K562 (cell line): ENCODE measurements around the gene MYO1E. TPM values are rescaled to one million over a fixed set of nuclear protein-coding genes. Genes with fewer than 3 reads are reported as not detected.
A peak's percentile ranks its signal among the peaks of the same experiment; 100 is the strongest.

Source experiments
- ADNP ChIP-seq: fragments of 200-800 bp; sonication (Bioruptor generic); IDR thresholded peaks from 2 replicates; pipeline ENCODE4 v1.6.1; 2016; ENCODE audit warnings: missing genetic modification characterization, missing compliant biosample characterization
- CBX8 ChIP-seq: fragments of 200-600 bp; sonication (generic); IDR thresholded peaks from 2 replicates; pipeline ENCODE4 v1.6.1; 2012; ENCODE audit warnings: borderline replicate concordance, mixed run types, low read depth, mild to moderate bottlenecking, moderate library complexity, mixed read lengths, low read length, control low read depth, inconsistent platforms; ENCODE audit not compliant: poor library complexity, severe bottlenecking; ENCODE audit errors: extremely low read depth
- CTBP1 ChIP-seq: fragments of 450-650 bp; IDR thresholded peaks from 2 replicates; pipeline ENCODE4 v1.6.1; 2016; ENCODE audit warnings: borderline replicate concordance
- GATA2 ChIP-seq: sonication (generic); formaldehyde crosslinking; IDR thresholded peaks from 2 replicates; pipeline ENCODE4 v1.4.0; 2020; ENCODE audit warnings: mild to moderate bottlenecking, missing genetic modification reagents
- L3MBTL2 ChIP-seq: fragments of 450-650 bp; IDR thresholded peaks from 2 replicates; pipeline ENCODE4 v1.6.1; 2016; ENCODE audit warnings: mild to moderate bottlenecking, moderate library complexity
- OTX1 ChIP-seq: fragments of 450-650 bp; formaldehyde crosslinking; IDR thresholded peaks from 2 replicates; pipeline ENCODE4 v1.4.0; 2022; ENCODE audit warnings: mild to moderate bottlenecking
- SIRT6 ChIP-seq: IDR thresholded peaks from one replicate; pipeline ENCODE4 v1.6.1; 2012; ENCODE audit warnings: low read depth, mild to moderate bottlenecking, control low read depth, inconsistent platforms, low read length, moderate library complexity
- SMAD4 ChIP-seq: fragments of 250-450 bp; sonication (Bioruptor Pico); conservative IDR thresholded peaks from 2 replicates; pipeline ENCODE4 v1.8.0; 2021; ENCODE audit warnings: inconsistent platforms, mild to moderate bottlenecking, moderate library complexity
- SRF ChIP-seq, 2 experiments: fragments of 250-450, 450-650 bp in 1 of 2; sonication (Bioruptor Pico) in 1 of 2; sonication (generic) in 1 of 2; formaldehyde crosslinking; IDR thresholded peaks; 2 replicates each; pipeline versions ENCODE4 v1.5.0 to v1.5.1; 2020 to 2022; ENCODE audit warnings: mild to moderate bottlenecking in 1 of 2, missing genetic modification reagents in 1 of 2
- SRSF7 ChIP-seq: fragments of 200-400 bp; formaldehyde crosslinking; optimal IDR thresholded peaks from 2 replicates; pipeline ENCODE3; 2017; ENCODE audit warnings: mild to moderate bottlenecking, low read depth, low read length
- TBP ChIP-seq: optimal IDR thresholded peaks from 2 replicates; pipeline ENCODE3; 2011; ENCODE audit warnings: low read depth, low read length, improper control_type of control experiment
- THAP12 ChIP-seq: fragments of 250-450 bp; sonication (Bioruptor Pico); IDR thresholded peaks from 2 replicates; pipeline ENCODE4 v1.9.0; 2021; ENCODE audit warnings: mild to moderate bottlenecking, inconsistent platforms
- TRIM28 ChIP-seq: fragments of 450-650 bp; IDR thresholded peaks from 2 replicates; pipeline ENCODE4 v1.6.1; 2017
- ZBED1 ChIP-seq: IDR thresholded peaks from 2 replicates; pipeline ENCODE4 v1.6.1; 2014
- ZBTB11 ChIP-seq, 3 experiments: fragments of 200-800 bp in 1 of 3; fragments of 250-450 bp in 1 of 3; fragments of 450-650 bp in 1 of 3; sonication (Bioruptor Pico) in 1 of 3; sonication (Bioruptor generic) in 1 of 3; formaldehyde crosslinking in 1 of 3; IDR thresholded peaks; 2 replicates each; pipeline versions ENCODE4 v1.6.1 to v1.8.0; 2016 to 2022; ENCODE audit warnings: mild to moderate bottlenecking in 2 of 3, missing genetic modification characterization in 2 of 3, missing compliant biosample characterization in 1 of 3, moderate library complexity in 1 of 3
- ZBTB17 ChIP-seq: fragments of 450-650 bp; formaldehyde crosslinking; IDR thresholded peaks from 2 replicates; pipeline ENCODE4 v1.4.0; 2020; ENCODE audit warnings: mild to moderate bottlenecking
- ZC3H4 ChIP-seq: sonication (generic); formaldehyde crosslinking; IDR thresholded peaks from 2 replicates; pipeline ENCODE4 v1.9.0; 2021; ENCODE audit warnings: missing genetic modification reagents, borderline replicate concordance
- ZNF175 ChIP-seq: fragments of 200-800 bp; sonication (Bioruptor generic); IDR thresholded peaks from 2 replicates; pipeline ENCODE4 v1.6.1; 2016; ENCODE audit warnings: low read depth, mild to moderate bottlenecking, missing genetic modification characterization, missing compliant biosample characterization
- ZNF436 ChIP-seq: fragments of 250-450, 450-650 bp; sonication (Bioruptor Pico); formaldehyde crosslinking; IDR thresholded peaks from 2 replicates; pipeline ENCODE4 v1.7.0; 2020; ENCODE audit warnings: mild to moderate bottlenecking
- ZNF76 ChIP-seq: fragments of 250-450 bp; sonication (Bioruptor Pico); IDR thresholded peaks from 2 replicates; pipeline ENCODE4 v1.4.0; 2020; ENCODE audit warnings: mild to moderate bottlenecking, moderate library complexity, borderline replicate concordance
- polyA plus RNA-seq, 8 experiments: library from polyadenylated mRNA; depleted of rRNA in 4 of 8; stranded (reverse) in 5 of 8; unstranded in 3 of 8; fragments of >200 nt; fragmentation: Nextera tagmentation in 2 of 8; fragmentation: Illumina TruSeq in 1 of 8; extraction: Ambion mirVana in 2 of 8; extraction: Trizol in 1 of 8; gene quantifications; 2 replicates each; pipeline versions ENCODE4 v1.2.1 to v1.2.3, GENCODE V29; 2011 to 2014; ENCODE audit warnings: inconsistent platforms in 1 of 8, missing spikeins in 1 of 8
- total RNA-seq, 7 experiments: library from RNA; depleted of rRNA in 6 of 7; stranded (reverse); fragments of >200 nt in 6 of 7; fragmentation: Illumina TruSeq in 2 of 7; extraction: Trizol in 2 of 7; gene quantifications; 2 replicates each; pipeline versions ENCODE4 v1.2.1 to v1.2.3, GENCODE V29; 2011 to 2021; ENCODE audit warnings: low replicate concordance in 1 of 7

The MYO1E gene
- total and polyA plus RNA-seq, 9 of the 15 experiments (the other 6 are each of a cell fraction or from before 2014, with no cell fraction given) = under 0.01 to 0.44 (median 0.01) TPM; not detected in 6

- TF ChIP-seq THAP12 (CRISPR knock-in tag) (peak; percentile 92), ZNF76 (CRISPR knock-in tag) (peak; percentile 82; the same call in 1 of the 2 replicates), ZNF436 (CRISPR knock-in tag) (no peak), ADNP (tag) (no peak), CBX8 (no peak), ZNF175 (CRISPR knock-in tag) (no peak), SMAD4 (CRISPR knock-in tag) (peak; percentile 51), TBP (peak; percentile 89), L3MBTL2 (peak; percentile 85), ZBTB11 (CRISPR knock-in tag; IDR thresholded peaks at IDR 0.05) (peak in 1 of 3 experiments; percentile 51; a peak in 2 of 6 replicates), TRIM28 (0 out of 2 replicates have a peak, but pooled peaks have one; percentile 24), SRF (CRISPR knock-in tag; IDR thresholded peaks at IDR 0.05) (0 out of 4 replicates have a peak, but pooled peaks of 1 of the 2 experiments have one; percentile 29), GATA2 (CRISPR knock-in tag) (no peak), ZC3H4 (CRISPR knock-in tag) (peak; percentile 92), CTBP1 (peak; percentile 46; the same call in 1 of the 2 replicates), OTX1 (CRISPR knock-in tag) (0 out of 2 replicates have a peak, but pooled peaks have one; percentile 16), ZBTB17 (CRISPR knock-in tag) (peak; percentile 35; the same call in 1 of the 2 replicates), ZBED1 (no peak), SIRT6 (no peak), SRSF7 (no peak)
These were observed 267.5 kb downstream of the MYO1E start, which contains the start of gene CCNB2 (continued) for GRCh38 chr15:59104912-59105732.
